Measurements from ENCODE around the gene DCANP1.

DCANP1 gene

DNA sequence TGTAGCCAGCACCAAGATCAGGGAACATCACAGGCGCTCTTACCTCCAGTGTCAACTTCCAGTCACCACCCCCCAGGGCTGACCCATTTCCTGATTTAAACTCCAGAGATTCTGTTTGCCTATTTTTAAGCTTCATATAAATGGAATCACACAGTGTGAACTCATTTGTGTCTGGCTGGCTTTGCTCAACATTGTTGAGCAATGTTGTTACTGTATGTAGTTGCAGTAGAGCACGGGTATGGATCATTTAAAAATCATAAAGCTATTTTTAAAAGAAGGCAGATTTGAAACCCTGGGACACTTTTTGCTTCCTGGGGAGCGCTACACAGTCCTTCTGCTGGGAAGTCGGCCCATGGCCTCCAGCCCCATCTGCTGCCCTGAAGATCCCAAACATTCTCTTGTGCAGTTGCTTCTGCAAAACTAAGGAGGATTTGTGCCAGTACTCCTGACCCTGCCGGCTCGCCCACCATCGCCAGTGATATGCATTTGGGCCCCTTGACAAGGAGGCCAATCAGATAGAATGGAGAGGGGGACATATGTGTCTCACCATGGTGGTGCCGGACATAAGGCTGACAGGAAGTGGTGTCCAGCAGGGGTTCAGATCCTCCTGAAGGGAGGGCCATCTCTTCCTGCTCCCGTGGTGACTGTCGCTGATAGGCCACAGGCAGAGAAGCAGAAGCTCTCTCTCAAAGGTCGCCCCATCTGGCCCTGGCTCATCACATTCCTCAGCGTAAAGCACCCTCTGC, 13.3 kb downstream of the DCANP1 start:
- DNase-seq (ENCODE audit: low read depth) = peak; percentile 30
- no peak overlapping the region for H3K4me3 ChIP-seq (ENCODE audit: control insufficient read depth, low read depth, low read length)
- TF ChIP-seq, protein P1, sequence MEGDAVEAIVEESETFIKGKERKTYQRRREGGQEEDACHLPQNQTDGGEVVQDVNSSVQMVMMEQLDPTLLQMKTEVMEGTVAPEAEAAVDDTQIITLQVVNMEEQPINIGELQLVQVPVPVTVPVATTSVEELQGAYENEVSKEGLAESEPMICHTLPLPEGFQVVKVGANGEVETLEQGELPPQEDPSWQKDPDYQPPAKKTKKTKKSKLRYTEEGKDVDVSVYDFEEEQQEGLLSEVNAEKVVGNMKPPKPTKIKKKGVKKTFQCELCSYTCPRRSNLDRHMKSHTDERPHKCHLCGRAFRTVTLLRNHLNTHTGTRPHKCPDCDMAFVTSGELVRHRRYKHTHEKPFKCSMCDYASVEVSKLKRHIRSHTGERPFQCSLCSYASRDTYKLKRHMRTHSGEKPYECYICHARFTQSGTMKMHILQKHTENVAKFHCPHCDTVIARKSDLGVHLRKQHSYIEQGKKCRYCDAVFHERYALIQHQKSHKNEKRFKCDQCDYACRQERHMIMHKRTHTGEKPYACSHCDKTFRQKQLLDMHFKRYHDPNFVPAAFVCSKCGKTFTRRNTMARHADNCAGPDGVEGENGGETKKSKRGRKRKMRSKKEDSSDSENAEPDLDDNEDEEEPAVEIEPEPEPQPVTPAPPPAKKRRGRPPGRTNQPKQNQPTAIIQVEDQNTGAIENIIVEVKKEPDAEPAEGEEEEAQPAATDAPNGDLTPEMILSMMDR (conservative IDR thresholded peaks at IDR 0.05; ENCODE audit: control insufficient read depth, insufficient read depth, low read depth, low read length) = no peak

DNA sequence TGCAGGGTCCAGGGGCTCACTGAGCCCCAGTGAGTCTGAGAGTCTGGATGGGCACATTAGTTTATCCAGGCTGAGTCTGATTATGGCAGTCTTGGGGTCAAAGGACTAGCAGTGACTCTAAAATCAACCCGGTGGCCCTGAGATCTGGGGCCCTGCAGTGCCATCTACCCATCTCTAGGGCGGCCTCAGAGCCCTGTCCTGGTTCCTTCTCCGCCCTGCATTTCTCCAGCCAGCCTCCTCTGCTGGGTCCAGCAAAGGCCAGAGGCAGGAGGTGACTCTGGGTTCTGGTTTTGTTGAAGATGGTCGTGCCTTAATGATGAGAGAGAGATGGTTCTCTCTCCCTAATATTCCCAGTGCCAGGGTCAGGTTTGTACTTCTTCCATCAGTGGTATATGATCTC, 15.0 kb downstream of the DCANP1 start:
- H3K4me3 ChIP-seq (ENCODE audit: control insufficient read depth, low read depth, low read length) = no peak overlapping the region
- TF ChIP-seq, protein P1 (conservative IDR thresholded peaks at IDR 0.05; ENCODE audit: control insufficient read depth, insufficient read depth, low read depth, low read length) = no peak
- no peak for DNase-seq (ENCODE audit: low read depth)

DNA sequence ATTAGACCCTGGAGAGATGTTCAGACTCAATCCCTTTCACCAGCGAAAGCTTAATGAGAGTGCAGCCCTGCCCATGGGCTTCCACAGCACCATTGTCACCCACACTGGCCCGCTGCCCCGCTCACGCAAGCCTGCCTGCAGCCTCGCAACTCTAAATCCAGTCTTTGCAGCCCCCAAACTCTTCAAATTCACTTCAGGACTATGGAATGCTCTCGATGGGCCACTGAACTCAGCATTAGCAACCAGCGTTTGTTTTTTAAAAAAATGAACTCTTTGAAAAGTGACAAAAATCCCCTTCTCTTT, 17.1 kb downstream of the DCANP1 start:
- TF ChIP-seq, protein P1 (conservative IDR thresholded peaks at IDR 0.05; ENCODE audit: control insufficient read depth, insufficient read depth, low read depth, low read length) = no peak
- no peak overlapping the region for H3K4me3 ChIP-seq (ENCODE audit: control insufficient read depth, low read depth, low read length)
- DNase-seq (ENCODE audit: low read depth) = no peak

DNA sequence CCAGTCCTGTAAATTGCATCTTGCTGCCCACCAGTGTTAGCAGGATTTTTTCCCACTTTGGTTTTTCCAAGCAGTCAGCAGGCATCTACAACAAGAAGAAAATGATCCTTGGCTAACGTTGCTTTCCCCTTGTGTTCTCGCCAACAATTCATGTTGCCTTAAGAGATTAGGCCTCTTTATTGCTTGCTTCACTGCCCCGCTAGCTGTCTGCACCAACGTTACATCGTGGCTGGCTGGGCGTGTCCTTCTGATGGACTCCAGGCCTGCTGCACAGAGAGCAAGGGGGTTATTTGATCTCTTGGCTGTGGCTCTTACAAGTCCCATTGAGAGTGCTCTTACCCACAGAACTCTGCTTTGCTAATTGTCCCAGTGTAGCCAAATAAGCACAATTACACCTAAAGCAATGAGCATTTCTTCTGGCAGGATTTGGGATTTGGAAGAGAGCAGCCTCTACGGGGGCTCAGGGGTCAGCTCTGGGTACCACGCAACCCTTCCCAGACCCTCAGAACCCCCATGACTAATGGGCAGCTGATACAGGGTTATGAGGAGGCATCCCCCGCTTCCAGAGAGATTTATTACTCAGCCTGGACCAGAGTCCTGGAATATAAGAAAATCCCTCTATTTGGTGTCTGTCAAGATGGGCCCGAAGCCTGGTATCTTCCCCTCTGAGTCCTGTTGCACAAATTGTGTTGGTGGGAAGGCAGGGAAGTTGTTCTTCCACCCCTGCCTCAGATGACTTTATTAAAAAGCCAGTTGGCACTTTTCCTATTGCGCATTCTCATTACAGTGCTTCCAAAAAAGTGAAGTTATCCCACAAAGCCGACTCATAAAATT, 17.6 kb downstream of the DCANP1 start:
- peak; percentile 24 for DNase-seq (ENCODE audit: low read depth)
- no peak overlapping the region for H3K4me3 ChIP-seq (ENCODE audit: control insufficient read depth, low read depth, low read length)
- TF ChIP-seq, protein P1 (conservative IDR thresholded peaks at IDR 0.05; ENCODE audit: control insufficient read depth, insufficient read depth, low read depth, low read length) = no peak

DNA sequence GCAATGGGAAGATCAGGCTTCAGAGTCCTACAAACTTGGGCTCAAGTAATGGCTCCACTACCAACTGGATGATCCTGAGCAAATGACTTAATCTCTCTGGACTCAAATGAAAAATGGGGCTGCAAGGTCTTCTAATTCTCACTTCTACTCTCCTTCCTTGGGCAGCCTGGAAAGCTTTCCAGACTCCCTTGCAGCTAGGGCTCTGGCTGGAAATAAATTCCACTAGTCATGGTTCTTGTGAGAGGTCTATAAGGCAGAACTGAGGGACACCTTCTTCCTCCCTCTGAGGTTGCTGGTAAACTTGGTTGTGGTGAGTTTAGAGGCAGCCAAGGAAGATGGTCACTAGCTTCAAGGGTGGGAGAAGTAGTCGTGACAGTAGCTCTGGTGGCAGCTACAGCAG, 18.6 kb downstream of the DCANP1 start:
- DNase-seq (ENCODE audit: low read depth) = no peak
- H3K4me3 ChIP-seq (ENCODE audit: control insufficient read depth, low read depth, low read length) = no peak overlapping the region
- TF ChIP-seq, protein P1 (conservative IDR thresholded peaks at IDR 0.05; ENCODE audit: control insufficient read depth, insufficient read depth, low read depth, low read length) = no peak

DNA sequence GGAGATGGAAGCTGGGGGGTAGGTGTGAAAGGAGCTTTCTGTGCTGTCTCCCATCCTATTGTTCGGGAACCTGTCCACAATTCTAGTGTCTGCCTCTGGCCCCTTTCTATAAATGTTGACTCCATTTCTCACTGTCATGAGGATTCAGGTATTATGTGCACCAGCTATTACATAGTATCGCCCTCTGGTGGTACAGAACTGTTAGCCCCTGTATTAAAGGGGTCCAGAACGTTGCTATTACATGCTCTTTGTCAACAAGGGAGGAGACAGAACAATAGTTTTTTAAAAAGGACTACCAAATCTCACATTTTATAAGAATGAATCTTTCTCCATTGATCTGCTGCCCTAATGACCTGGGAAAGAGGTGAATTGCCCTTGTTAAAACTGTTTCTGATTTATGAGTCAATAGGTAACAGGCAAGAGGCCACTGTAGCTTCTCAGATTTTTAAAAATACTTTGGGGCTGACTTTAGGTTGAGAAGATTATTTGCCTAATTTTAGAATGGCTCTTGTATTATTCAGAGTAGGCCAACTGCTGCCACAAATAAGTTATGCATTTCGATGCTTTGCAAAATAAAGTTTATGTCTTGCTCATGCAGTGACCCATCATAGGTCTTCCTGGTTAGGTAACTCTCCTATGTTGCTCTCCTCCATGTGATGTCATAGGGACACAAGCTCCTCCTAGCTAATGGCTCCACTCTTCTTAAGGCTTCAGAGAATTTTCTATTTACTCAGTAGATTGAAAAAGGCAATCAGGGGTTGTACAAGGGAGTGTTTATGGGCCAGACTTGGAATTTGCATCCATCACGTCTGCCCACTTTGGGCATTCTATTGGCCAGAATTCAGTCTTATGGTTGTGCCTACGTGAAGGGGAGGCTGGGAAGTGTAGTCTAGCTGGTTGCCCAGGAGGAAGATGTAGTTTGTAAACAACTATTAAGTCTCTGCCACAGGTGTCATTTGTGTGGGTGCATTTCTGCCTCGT, 20.8 kb downstream of the DCANP1 start:
- H3K4me3 ChIP-seq (ENCODE audit: control insufficient read depth, low read depth, low read length) = no peak overlapping the region

More for the DNA sequence above, 20.8 kb downstream of the DCANP1 start:
- peak; percentile 59 for DNase-seq (ENCODE audit: low read depth)
- TF ChIP-seq, protein P1 (conservative IDR thresholded peaks at IDR 0.05; ENCODE audit: control insufficient read depth, insufficient read depth, low read depth, low read length) = peak; percentile 88
